Medulla oblongata (tissue), 1 donor: ENCODE measurements around the gene ZNF599.
A peak's percentile ranks its signal among the peaks of the same experiment; 100 is the strongest.
"Not testable (repeated sequence)": the region's sequence is repeated elsewhere in the genome, so short reads cannot be mapped to it uniquely, and the experiment has no call there.

Source experiments
- DNase-seq: peaks from one replicate; pipeline ENCODE4 v3.0.0-alpha.2; 2015; ENCODE audit errors: extremely low spot score

Gene ZNF599

GRCh38 chr19:34772697-34773554 is at the start of gene ZNF599:
Gene ZNF599, minus strand, starts transcription at chr19:34773215. Its CDS starts 374 bp downstream, at chr19:34772841.
- peak; percentile 94 for DNase-seq

DNA sequence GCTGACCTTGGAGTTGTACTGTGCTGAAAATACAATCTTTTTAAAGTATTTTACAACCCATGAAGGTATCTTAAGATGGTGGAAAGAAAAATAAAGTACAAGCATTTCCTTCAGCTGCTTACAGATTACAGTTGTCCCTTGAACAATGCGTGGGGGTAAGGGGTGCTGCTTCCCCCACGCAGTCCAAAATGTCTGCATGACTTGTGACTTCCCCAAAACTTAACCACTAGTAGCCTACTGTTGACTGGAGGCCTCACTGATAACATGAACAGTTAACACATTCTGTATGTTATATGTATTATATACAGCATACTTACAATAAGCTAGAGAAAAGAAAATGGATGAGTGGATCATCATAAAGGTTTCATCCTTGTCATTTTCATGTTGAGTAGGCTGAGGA is 45.3 kb upstream of the ZNF599 start:
- DNase-seq, result no peak

GRCh38 chr19:34816708-34817107 is 43.7 kb upstream of the ZNF599 start:
- no peak for DNase-seq

DNA sequence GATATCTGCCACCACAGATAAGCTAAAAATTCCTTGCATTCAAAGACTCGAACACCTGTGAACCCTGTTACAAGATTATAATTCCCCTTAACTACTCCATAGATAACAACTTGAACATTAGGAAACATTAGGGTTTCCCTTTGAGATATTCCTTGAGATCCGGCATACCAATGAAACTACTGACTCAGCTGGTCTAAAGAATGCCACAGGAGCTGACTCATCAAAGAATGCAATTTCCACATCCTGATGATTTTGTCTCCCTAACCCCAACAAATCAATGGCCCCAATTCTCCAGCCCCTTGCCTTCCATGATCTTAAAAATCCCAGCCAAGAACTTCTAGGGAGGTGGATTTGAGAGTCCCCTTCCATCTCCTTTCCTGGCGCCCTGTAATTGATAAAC is 35.6 kb upstream of the ZNF599 start:
- DNase-seq, result no peak

- DNase-seq, result no peak
Measured at GRCh38 chr19:34806976-34807860, 34.2 kb upstream of the ZNF599 start.

DNA sequence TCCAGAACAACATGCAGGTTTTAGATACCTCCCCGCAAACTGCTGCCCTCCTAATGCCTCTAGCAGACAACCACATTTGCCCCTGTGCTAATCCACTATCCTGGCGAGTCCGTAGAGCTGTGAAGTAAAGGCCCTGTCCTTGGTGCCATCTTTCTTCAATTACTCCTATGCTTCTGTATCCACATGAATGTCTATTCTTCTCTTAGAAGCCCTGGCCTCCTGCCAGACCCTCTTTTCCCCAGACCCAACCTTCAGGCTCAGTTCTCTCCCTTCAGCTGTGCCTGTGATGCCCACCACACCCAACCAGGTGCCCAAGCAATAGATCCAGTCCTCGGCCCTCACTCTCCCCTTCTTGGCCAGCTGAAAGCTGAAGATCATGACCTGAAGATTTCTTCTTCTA is 31.1 kb upstream of the ZNF599 start:
- DNase-seq, result no peak

GRCh38 chr19:34796953-34797352 is 23.9 kb upstream of the ZNF599 start:
- DNase-seq, result not testable (repeated sequence)

DNA sequence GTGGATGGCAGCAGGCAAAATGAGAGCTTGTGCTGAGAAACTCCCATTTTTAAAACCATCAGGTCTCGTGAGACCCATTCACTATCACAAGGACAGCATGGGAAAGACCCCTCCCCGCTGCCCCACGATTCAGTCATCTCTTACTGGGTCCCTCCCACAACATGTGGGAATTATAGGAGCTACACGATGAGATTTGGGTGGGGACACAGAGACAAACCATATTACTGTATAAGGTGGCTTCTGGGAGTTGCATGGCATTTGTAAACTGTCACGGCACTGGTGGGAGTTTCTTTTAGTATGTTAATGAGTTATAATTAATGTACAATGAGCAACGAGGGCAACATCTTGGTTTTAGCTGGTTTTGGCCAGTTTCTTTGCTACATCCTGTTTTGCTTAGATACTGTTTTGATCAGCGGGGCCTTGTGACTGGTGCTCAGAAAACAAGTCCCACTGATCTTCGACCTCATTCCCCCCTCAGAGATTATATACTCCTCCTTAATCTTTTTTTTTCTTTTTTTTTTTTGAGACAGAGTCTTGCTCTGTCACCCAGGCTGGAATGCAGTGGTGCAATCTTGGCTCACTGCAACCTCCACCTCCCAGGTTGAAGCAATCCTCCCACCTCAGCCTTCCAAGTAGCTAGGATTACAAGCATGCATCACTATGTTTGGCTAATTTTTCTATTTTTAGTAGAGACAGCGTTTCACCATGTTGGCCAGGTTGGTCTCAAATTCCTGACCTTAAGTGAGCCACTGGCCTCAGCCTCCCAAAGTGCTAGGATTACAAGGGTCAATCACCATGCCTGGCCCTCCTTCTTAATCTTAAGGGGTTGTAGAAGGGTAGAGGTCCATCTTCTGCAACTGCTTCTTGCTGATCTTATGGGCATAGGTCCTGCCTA is 21.3 kb upstream of the ZNF599 start:
- DNase-seq, result no peak

DNA sequence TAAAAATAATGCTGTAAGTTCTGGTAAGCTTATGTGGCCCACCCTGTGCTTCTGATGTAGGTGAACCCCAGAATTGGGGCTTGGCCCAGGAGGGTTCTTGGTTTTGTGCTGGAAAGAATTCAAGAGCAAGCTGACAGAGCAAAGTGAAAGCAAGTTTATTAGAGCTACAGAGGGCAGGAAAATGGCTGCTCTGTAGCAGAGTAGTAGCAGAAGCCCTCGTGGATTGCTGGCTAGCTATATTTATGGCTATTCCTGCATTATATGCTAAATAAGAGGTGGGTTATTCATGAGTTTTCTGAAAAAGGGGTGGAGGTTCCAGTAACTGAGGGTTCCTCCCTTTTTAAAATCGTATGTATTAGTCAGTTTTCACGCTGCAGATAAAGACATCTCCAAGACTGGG is 20.6 kb upstream of the ZNF599 start:
- DNase-seq, result no peak

GRCh38 chr19:34788074-34788473 is 15.1 kb upstream of the ZNF599 start:
- no peak for DNase-seq

GRCh38 chr19:34787059-34787824 is 14.2 kb upstream of the ZNF599 start:
- DNase-seq, result no peak

DNA sequence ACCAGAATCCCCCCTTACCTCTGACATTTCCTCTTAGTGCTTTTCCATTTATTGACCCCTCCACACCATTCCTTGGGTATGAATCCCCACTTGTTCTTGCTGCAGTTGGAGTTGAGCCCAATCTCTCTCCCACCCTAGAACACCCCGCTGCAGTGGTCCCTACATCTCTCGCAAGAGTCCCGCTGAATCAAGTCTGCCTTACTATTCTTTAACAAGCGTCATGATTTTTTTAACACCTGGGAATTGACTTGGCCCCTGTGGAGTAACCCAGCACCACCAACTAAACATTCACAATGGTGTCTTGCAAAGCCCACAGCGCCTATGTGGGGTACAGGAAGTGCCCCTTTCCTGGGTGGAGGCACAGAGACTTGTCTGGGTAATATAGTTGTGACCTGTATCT is 13.2 kb upstream of the ZNF599 start:
- DNase-seq, result no peak

DNA sequence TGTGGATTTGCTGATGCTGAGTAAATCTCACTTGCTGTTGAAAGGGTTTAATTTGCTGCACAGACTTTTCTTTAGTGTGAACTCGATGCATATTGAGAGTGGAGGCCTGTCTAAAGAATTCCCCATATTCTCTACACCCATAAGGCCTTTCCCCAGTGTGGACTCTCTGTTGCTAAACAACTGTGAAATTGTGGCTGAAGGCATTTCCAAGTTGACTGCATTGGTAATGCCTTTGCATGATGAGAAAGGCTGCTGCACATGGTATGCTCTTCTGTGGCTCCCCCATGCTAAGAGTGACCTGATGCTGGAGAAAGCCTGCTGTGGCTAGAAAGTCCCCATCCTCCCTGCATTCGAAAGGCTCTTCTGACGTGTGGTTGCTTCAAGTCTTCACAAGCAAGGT is 6.6 kb upstream of the ZNF599 start:
- no peak for DNase-seq

DNA sequence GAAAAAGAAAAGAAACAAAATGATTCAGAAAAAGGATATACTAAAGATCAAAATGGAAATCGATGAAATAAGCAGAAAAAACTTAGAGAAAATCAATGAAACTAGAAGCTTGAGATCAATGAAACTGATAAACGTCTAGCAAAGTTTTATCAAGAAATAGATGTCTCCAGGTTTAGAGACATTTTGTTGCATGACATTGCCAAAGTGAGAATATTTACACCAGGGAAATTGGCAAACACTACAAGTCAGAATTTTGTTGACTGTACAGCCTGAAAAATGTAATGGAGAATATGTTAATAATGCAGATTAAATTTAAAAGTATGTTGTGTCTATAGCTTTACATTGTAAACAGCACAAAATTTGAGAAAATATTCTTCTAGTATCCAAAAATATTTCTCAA is 5.3 kb upstream of the ZNF599 start:
- DNase-seq, result no peak

DNA sequence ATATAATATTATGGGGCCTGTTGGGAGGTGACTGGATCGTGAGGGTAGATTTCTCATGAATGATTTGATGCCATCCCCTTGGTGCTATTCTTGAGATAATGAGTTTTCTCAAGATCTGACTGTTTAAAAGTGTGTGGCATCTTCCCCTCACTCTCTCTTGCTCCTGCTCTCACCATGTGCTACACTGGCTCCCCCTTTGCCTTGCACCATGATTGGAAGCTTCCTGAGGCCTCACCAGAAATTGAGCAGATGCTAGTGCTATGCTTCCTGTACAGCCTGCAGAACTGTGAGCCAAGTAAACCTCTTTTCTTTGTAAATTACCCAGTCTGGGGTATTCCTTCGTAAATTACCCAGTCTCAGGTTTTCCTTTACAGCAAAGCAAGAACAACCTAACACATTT is 1.8 kb upstream of the ZNF599 start:
- DNase-seq, result no peak

- no peak for DNase-seq
Measured at GRCh38 chr19:34773555-34773864, 495 bp upstream of the ZNF599 start.

- DNase-seq, result no peak
Measured at GRCh38 chr19:34767951-34768350, 5.1 kb downstream of the ZNF599 start.

- DNase-seq, result no peak
Measured at GRCh38 chr19:34766386-34766785, 6.6 kb downstream of the ZNF599 start.

DNA sequence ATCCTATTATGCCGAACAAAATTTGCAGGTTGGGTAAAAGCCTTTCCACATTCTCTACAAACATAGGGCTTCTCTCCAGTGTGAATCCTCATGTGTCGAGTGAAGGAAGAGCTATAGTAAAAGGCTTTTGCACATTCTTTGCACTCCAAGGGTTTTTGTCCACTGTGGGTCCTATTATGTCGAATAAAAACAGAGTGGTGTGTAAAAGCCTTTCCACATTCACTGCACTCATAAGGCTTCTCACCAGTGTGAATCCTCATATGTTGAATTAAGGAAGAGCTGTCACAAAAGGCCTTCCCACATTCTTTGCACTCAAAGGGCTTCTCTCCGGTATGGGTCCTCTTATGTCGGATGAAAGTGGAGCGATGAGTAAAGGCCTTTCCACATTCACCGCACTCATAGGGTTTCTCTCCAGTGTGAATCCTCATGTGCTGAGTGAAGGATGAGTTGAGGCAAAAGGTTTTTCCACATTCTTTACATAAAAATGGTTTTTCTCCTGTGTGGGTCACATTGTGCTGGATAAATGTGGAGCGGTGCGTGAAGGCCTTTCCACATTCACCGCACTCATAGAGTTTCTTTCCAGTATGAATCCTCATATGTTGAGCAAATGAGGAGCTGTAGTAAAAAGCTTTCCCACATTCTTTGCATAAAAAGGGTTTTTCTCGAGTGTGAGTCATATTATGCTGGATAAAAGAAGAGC is 13.6 kb downstream of the ZNF599 start:
- no peak for DNase-seq

DNA sequence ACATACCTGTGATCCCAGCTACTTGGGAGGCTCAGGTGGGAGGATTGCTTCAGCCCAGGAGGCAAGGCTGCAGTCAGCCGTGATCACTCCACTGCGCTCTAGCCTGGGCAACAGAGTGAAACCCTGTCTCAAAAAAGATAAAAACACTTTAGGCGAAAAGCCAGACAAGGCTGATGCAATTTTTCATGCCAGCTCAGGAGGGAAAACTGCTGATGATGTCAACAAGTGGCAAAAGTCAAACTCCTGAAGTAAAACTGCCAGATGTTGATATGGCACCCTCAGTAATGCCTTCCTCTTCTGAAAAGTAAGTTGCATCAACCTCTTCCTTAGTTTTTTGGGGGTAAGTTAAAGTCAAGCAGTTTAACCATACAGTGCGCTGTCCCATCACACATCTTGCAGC is 15.6 kb downstream of the ZNF599 start:
- DNase-seq, result no peak
